ENCODE results near the gene CDC20. TPM values are rescaled to one million over a fixed set of nuclear protein-coding genes. Genes with fewer than 3 reads are reported as not detected.

The CDC20 gene
- total RNA-seq, 2 donors from 2014 or later = 0.35 to 0.41 TPM

DNA sequence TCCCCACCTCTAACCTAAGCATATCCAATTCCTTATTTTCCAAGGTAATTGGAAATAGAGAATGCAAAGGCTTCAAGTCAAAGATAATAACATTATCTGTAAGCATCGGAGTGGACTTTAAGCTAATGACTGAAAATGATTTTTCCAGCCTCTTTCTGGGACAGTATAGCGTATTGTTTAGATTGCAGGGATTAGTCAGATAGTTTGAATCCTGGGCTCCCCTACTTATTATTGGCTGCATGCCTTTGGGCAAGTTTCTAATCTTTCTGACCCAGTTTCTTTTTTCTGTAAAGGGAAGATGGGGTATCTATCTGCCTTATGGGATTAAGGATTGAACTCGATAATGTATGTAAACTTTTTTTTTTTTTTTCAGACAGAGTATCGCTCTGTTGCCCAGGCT, 1.5 kb upstream of the CDC20 start:
- H3K4me1 ChIP-seq (ENCODE audit: control insufficient read depth in 1 of 2, low read depth in 2 of 2) = peaks cover 9 to 15% of the 10 kb centered on the region in 2 donors
- H3K4me3 ChIP-seq = no peak overlapping the region
- no peak for DNase-seq (ENCODE audit: low spot score)
- peaks cover 8% of the 10 kb centered on the region for H3K36me3 ChIP-seq
- TF ChIP-seq, protein P1, sequence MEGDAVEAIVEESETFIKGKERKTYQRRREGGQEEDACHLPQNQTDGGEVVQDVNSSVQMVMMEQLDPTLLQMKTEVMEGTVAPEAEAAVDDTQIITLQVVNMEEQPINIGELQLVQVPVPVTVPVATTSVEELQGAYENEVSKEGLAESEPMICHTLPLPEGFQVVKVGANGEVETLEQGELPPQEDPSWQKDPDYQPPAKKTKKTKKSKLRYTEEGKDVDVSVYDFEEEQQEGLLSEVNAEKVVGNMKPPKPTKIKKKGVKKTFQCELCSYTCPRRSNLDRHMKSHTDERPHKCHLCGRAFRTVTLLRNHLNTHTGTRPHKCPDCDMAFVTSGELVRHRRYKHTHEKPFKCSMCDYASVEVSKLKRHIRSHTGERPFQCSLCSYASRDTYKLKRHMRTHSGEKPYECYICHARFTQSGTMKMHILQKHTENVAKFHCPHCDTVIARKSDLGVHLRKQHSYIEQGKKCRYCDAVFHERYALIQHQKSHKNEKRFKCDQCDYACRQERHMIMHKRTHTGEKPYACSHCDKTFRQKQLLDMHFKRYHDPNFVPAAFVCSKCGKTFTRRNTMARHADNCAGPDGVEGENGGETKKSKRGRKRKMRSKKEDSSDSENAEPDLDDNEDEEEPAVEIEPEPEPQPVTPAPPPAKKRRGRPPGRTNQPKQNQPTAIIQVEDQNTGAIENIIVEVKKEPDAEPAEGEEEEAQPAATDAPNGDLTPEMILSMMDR (IDR thresholded peaks at IDR 0.05) = no peak
- no peaks in the 10 kb centered on the region for H3K27me3 ChIP-seq (replicated peaks; ENCODE audit: insufficient read depth)
- H3K27ac ChIP-seq = no peak overlapping the region
- no peaks in the 10 kb centered on the region for H3K9me3 ChIP-seq
- ATAC-seq (ENCODE audit: insufficient number of reproducible peaks, low FRiP score, low read depth) = no peak

DNA sequence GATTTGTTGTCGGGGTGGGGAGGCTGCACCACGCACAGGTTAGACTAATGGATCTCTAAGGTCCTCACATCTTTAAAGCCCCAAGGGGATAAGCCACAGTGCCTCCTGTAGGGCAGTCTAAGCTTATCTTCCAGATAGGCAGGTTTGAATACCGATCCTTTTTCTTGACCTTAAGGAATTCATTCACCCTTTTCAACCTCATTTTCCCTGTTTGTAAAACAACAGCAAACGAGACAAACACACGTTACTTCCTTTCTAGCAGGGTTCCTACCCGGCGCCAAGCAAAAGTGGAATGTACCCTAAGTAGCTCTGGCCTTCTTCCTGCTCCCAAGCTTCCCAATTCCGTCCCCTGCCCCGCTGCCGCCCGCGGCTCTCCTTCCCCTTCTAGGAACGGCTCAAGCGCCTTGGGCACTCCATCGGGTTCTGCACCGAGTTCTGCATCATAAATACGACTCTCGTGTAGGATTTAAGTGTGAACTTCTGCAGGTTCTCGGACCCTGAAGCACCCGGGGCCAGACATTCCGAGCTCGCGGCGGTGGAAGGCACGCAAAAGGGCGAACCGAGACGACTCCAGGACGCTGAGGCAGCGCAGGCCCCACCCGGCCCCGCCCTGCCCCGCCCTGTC, 548 bp upstream of the CDC20 start:
- peak overlapping the region; percentile 94 to 97 for H3K27ac ChIP-seq
- no peak for DNase-seq (ENCODE audit: low spot score)
- ATAC-seq (ENCODE audit: insufficient number of reproducible peaks, low FRiP score, low read depth) = no peak
- TF ChIP-seq, protein P1 (IDR thresholded peaks at IDR 0.05) = no peak
- no peaks in the 10 kb centered on the region for H3K27me3 ChIP-seq (replicated peaks; ENCODE audit: insufficient read depth)
- H3K36me3 ChIP-seq = peaks cover 18% of the 10 kb centered on the region
- peaks cover 9 to 15% of the 10 kb centered on the region in 2 donors for H3K4me1 ChIP-seq (ENCODE audit: control insufficient read depth in 1 of 2, low read depth in 2 of 2)
- H3K4me3 ChIP-seq = peak overlapping the region; percentile 98
- no peaks in the 10 kb centered on the region for H3K9me3 ChIP-seq

DNA sequence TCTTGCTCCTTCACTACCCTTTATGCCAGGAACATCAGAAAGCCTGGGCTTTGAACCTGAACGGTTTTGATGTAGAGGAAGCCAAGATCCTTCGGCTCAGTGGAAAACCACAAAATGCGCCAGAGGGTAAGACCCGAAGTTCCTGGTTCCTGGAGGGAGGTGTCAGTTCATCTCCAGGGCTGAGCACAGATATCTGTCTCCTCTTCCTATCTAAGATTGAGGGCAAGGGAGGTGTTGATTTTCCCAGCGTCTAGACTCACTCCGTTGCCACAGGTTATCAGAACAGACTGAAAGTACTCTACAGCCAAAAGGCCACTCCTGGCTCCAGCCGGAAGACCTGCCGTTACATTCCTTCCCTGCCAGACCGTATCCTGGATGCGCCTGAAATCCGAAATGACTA, 915 bp downstream of the CDC20 start:
- Histone ChIP-seq H3K36me3 (peaks cover 33% of the 10 kb centered on the region), H3K27ac (no peak overlapping the region), H3K9me3 (no peaks in the 10 kb centered on the region), H3K4me3 (no peak overlapping the region), H3K27me3 (replicated peaks; ENCODE audit: insufficient read depth) (no peaks in the 10 kb centered on the region), H3K4me1 (ENCODE audit: control insufficient read depth in 1 of 2, low read depth in 2 of 2) (peaks cover 9 to 15% of the 10 kb centered on the region in 2 donors)
- ATAC-seq (ENCODE audit: insufficient number of reproducible peaks, low FRiP score, low read depth) (no peak), DNase-seq (ENCODE audit: low spot score) (no peak)
- TF ChIP-seq, protein P1 (IDR thresholded peaks at IDR 0.05) = no peak

DNA sequence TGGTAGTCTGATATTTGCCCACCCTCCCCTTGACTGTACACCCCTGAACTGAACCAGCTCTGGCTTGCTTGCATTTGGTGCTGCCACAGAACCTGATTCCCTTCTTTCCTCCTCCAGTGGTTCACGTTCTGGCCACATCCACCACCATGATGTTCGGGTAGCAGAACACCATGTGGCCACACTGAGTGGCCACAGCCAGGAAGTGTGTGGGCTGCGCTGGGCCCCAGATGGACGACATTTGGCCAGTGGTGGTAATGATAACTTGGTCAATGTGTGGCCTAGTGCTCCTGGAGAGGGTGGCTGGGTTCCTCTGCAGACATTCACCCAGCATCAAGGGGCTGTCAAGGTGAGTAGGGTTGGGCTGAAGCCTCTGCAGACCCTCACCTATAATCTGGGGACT, 1.8 kb downstream of the CDC20 start:
- peaks cover 41% of the 10 kb centered on the region for H3K36me3 ChIP-seq

DNA sequence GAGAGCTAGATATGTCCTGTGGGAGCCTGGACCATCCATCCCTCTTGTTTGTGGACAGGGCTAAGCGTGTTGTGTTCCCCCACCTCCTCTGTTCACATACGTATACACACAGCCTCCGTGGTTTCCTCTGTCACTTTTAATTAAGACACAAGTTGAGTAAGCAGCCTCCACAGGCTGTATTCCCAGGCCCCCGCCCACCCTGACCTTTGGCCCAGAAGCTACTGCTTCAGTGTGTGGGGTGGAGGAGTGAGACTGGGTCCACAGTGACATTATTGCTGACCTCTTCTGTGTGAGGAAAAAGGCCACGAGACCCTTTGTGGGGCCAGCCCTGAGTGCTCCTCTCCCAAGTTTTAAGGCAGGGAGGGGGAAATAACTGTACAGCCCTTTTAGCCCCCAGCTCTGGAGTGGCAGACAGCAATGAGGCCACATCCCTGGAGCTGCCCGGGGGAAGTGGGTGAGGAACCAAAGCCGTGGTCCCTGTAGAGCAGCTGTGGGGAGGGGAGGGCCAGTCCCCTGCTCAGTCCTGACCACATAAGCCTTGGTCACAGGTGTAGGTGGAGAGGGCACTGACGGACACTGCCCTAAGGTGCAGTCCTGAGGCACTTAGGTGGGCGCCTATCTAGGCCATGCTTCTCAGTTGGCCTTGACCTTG, 4.6 kb downstream of the CDC20 start:
- Histone ChIP-seq H3K9me3 (no peaks in the 10 kb centered on the region), H3K27ac (no peak overlapping the region), H3K36me3 (peaks cover 41% of the 10 kb centered on the region), H3K4me3 (no peak overlapping the region), H3K4me1 (ENCODE audit: control insufficient read depth in 1 of 2, low read depth in 2 of 2) (peaks cover 16 to 22% of the 10 kb centered on the region in 2 donors), H3K27me3 (replicated peaks; ENCODE audit: insufficient read depth) (no peaks in the 10 kb centered on the region)
- ATAC-seq (ENCODE audit: insufficient number of reproducible peaks, low FRiP score, low read depth) (no peak), DNase-seq (ENCODE audit: low spot score) (no peak)
- TF ChIP-seq, protein P1 (IDR thresholded peaks at IDR 0.05) = no peak

More for the DNA sequence above, 1.8 kb downstream of the CDC20 start:
- Histone ChIP-seq H3K27me3 (replicated peaks; ENCODE audit: insufficient read depth) (no peaks in the 10 kb centered on the region), H3K27ac (no peak overlapping the region), H3K4me3 (no peak overlapping the region), H3K4me1 (ENCODE audit: control insufficient read depth in 1 of 2, low read depth in 2 of 2) (peaks cover 9 to 15% of the 10 kb centered on the region in 2 donors), H3K9me3 (no peaks in the 10 kb centered on the region)
- DNase-seq (ENCODE audit: low spot score) (no peak), ATAC-seq (ENCODE audit: insufficient number of reproducible peaks, low FRiP score, low read depth) (no peak)
- TF ChIP-seq, protein P1 (IDR thresholded peaks at IDR 0.05) = no peak

All from thoracic aorta (tissue), 2 donors.